Activated naive CD8-positive, alpha-beta T cell treated with anti-CD3 and anti-CD28 coated beads, Interleukin-2, amount 50 U/mL, for 24 hours (primary cell): ENCODE data around the gene TSPAN9.

Source experiments
- ATAC-seq: fragments of 150-1000 bp; cut with Tn5 transposase; one replicate; pipeline ENCODE4 v1.10.0; 2021
- DNase-seq: peaks from one replicate; pipeline ENCODE4 v3.0.0; 2021
- H3K27ac Mint-ChIP-seq: one replicate; pipeline ENCODE4 v1.8.0; 2021; ENCODE audit warnings: mild to moderate bottlenecking, mixed read lengths
- H3K27me3 Mint-ChIP-seq: one replicate; pipeline ENCODE4 v1.8.0; 2021; ENCODE audit warnings: mixed read lengths
- H3K36me3 Mint-ChIP-seq: one replicate; pipeline ENCODE4 v1.8.0; 2021; ENCODE audit warnings: low read depth, mixed read lengths
- H3K4me1 Mint-ChIP-seq: one replicate; pipeline ENCODE4 v1.8.0; 2021; ENCODE audit warnings: mixed read lengths
- H3K4me3 Mint-ChIP-seq: one replicate; pipeline ENCODE4 v1.8.0; 2021; ENCODE audit warnings: mild to moderate bottlenecking, moderate library complexity, mixed read lengths
- H3K9me3 Mint-ChIP-seq: one replicate; pipeline ENCODE4 v1.8.0; 2021; ENCODE audit warnings: mixed read lengths

The TSPAN9 gene

GRCh38 chr12:3115078-3115477 is 37.9 kb downstream of the TSPAN9 start:
- H3K27me3 Mint-ChIP-seq, result peaks cover 22% of the 10 kb centered on the region
- H3K4me1 Mint-ChIP-seq, result peaks cover 9% of the 10 kb centered on the region
- no peaks in the 10 kb centered on the region for H3K9me3 Mint-ChIP-seq
- ATAC-seq (no peak), DNase-seq (no peak)
- no peak overlapping the region for H3K27ac Mint-ChIP-seq
- H3K36me3 Mint-ChIP-seq, result no peaks in the 10 kb centered on the region
- no peak overlapping the region for H3K4me3 Mint-ChIP-seq

- H3K36me3 Mint-ChIP-seq, result no peaks in the 10 kb centered on the region
- no peak overlapping the region for H3K4me3 Mint-ChIP-seq
- H3K4me1 Mint-ChIP-seq, result peaks cover 10% of the 10 kb centered on the region
- H3K27me3 Mint-ChIP-seq, result peaks cover 24% of the 10 kb centered on the region
- no peak for ATAC-seq
- H3K27ac Mint-ChIP-seq, result no peak overlapping the region
- DNase-seq, result no peak
- no peaks in the 10 kb centered on the region for H3K9me3 Mint-ChIP-seq
Measured at GRCh38 chr12:3116106-3116844, 39.1 kb downstream of the TSPAN9 start.

- Mint-ChIP-seq H3K27ac (no peak overlapping the region), H3K36me3 (no peaks in the 10 kb centered on the region), H3K4me1 (peaks cover 10% of the 10 kb centered on the region), H3K4me3 (no peak overlapping the region), H3K27me3 (peaks cover 24% of the 10 kb centered on the region), H3K9me3 (no peaks in the 10 kb centered on the region)
- ATAC-seq (no peak), DNase-seq (no peak)
Measured at GRCh38 chr12:3117144-3117581, 40.0 kb downstream of the TSPAN9 start.

- no peaks in the 10 kb centered on the region for H3K9me3 Mint-ChIP-seq
- DNase-seq (no peak), ATAC-seq (no peak)
- no peaks in the 10 kb centered on the region for H3K36me3 Mint-ChIP-seq
- H3K27ac Mint-ChIP-seq, result no peak overlapping the region
- peaks cover 10% of the 10 kb centered on the region for H3K4me1 Mint-ChIP-seq
- peaks cover 24% of the 10 kb centered on the region for H3K27me3 Mint-ChIP-seq
- no peak overlapping the region for H3K4me3 Mint-ChIP-seq
Measured at GRCh38 chr12:3117591-3118015, 40.4 kb downstream of the TSPAN9 start.

GRCh38 chr12:3119192-3119755 is 42.1 kb downstream of the TSPAN9 start:
- Mint-ChIP-seq H3K4me1 (peaks cover 10% of the 10 kb centered on the region), H3K4me3 (no peak overlapping the region), H3K36me3 (no peaks in the 10 kb centered on the region), H3K27ac (no peak overlapping the region), H3K9me3 (no peaks in the 10 kb centered on the region), H3K27me3 (peaks cover 24% of the 10 kb centered on the region)
- DNase-seq, result no peak
- ATAC-seq, result peak; percentile 41

GRCh38 chr12:3119756-3120601 is 42.8 kb downstream of the TSPAN9 start:
- peaks cover 24% of the 10 kb centered on the region for H3K27me3 Mint-ChIP-seq
- no peaks in the 10 kb centered on the region for H3K9me3 Mint-ChIP-seq
- DNase-seq, result no peak
- H3K27ac Mint-ChIP-seq, result no peak overlapping the region
- H3K36me3 Mint-ChIP-seq, result no peaks in the 10 kb centered on the region
- peaks cover 10% of the 10 kb centered on the region for H3K4me1 Mint-ChIP-seq
- ATAC-seq, result peak; percentile 38
- H3K4me3 Mint-ChIP-seq, result no peak overlapping the region

- Mint-ChIP-seq H3K27me3 (peaks cover 26% of the 10 kb centered on the region), H3K4me3 (no peak overlapping the region), H3K4me1 (peaks cover 10% of the 10 kb centered on the region), H3K27ac (no peak overlapping the region), H3K9me3 (no peaks in the 10 kb centered on the region), H3K36me3 (no peaks in the 10 kb centered on the region)
- DNase-seq (no peak), ATAC-seq (no peak)
Measured at GRCh38 chr12:3120701-3121100, 43.5 kb downstream of the TSPAN9 start.

GRCh38 chr12:3122841-3123678 is 45.9 kb downstream of the TSPAN9 start:
- Mint-ChIP-seq H3K4me3 (no peak overlapping the region), H3K27me3 (peaks cover 18% of the 10 kb centered on the region), H3K4me1 (peaks cover 10% of the 10 kb centered on the region), H3K9me3 (no peaks in the 10 kb centered on the region), H3K36me3 (no peaks in the 10 kb centered on the region), H3K27ac (no peak overlapping the region)
- no peak for ATAC-seq
- no peak for DNase-seq

- H3K27ac Mint-ChIP-seq, result no peak overlapping the region
- H3K9me3 Mint-ChIP-seq, result no peaks in the 10 kb centered on the region
- DNase-seq, result no peak
- H3K4me3 Mint-ChIP-seq, result no peak overlapping the region
- H3K27me3 Mint-ChIP-seq, result peaks cover 21% of the 10 kb centered on the region
- no peak for ATAC-seq
- no peaks in the 10 kb centered on the region for H3K36me3 Mint-ChIP-seq
- H3K4me1 Mint-ChIP-seq, result peaks cover 10% of the 10 kb centered on the region
Measured at GRCh38 chr12:3123729-3124128, 46.5 kb downstream of the TSPAN9 start.

- Mint-ChIP-seq H3K27me3 (peaks cover 26% of the 10 kb centered on the region), H3K36me3 (no peaks in the 10 kb centered on the region), H3K9me3 (peaks cover 5% of the 10 kb centered on the region), H3K27ac (no peak overlapping the region), H3K4me3 (no peak overlapping the region), H3K4me1 (peaks cover 13% of the 10 kb centered on the region)
- no peak for DNase-seq
- no peak for ATAC-seq
Measured at GRCh38 chr12:3124917-3125316, 47.7 kb downstream of the TSPAN9 start.

GRCh38 chr12:3125674-3126073 is 48.5 kb downstream of the TSPAN9 start:
- H3K4me1 Mint-ChIP-seq, result peaks cover 18% of the 10 kb centered on the region
- H3K4me3 Mint-ChIP-seq, result no peak overlapping the region
- H3K9me3 Mint-ChIP-seq, result peaks cover 5% of the 10 kb centered on the region
- H3K27ac Mint-ChIP-seq, result no peak overlapping the region
- H3K36me3 Mint-ChIP-seq, result no peaks in the 10 kb centered on the region
- ATAC-seq, result no peak
- DNase-seq, result no peak
- H3K27me3 Mint-ChIP-seq, result peaks cover 30% of the 10 kb centered on the region

GRCh38 chr12:3127832-3128231 is 50.7 kb downstream of the TSPAN9 start:
- Mint-ChIP-seq H3K27ac (no peak overlapping the region), H3K36me3 (no peaks in the 10 kb centered on the region), H3K9me3 (peaks cover 5% of the 10 kb centered on the region), H3K4me3 (no peak overlapping the region), H3K4me1 (peaks cover 21% of the 10 kb centered on the region), H3K27me3 (peaks cover 46% of the 10 kb centered on the region)
- DNase-seq (no peak), ATAC-seq (no peak)

- Mint-ChIP-seq H3K36me3 (no peaks in the 10 kb centered on the region), H3K27ac (peak overlapping the region; percentile 69), H3K27me3 (peaks cover 52% of the 10 kb centered on the region), H3K4me3 (no peak overlapping the region), H3K4me1 (peaks cover 21% of the 10 kb centered on the region), H3K9me3 (peaks cover 5% of the 10 kb centered on the region)
- ATAC-seq (no peak), DNase-seq (no peak)
Measured at GRCh38 chr12:3128498-3129293, 51.5 kb downstream of the TSPAN9 start.
